Upper lobe of right lung (tissue), 1 donor: ENCODE measurements around the gene TMEM145. TPM values are rescaled to one million over a fixed set of nuclear protein-coding genes. Genes with fewer than 3 reads are reported as not detected.

Experiments used
- ATAC-seq: fragments of 200-7000 bp; cut with Tn5 transposase; one replicate; pipeline ENCODE4 v1.9.1; 2020; ENCODE audit warnings: mild to moderate bottlenecking, moderate library complexity
- DNase-seq: peaks from one replicate; pipeline ENCODE4 v3.0.0-alpha.2; 2020
- H3K27ac ChIP-seq: fragments of 200-600 bp; one replicate; pipeline ENCODE4 v1.8.0; 2022
- H3K27me3 ChIP-seq: fragments of 200-600 bp; one replicate; pipeline ENCODE4 v1.8.0; 2022; ENCODE audit warnings: mild to moderate bottlenecking
- H3K36me3 ChIP-seq: fragments of 200-600 bp; one replicate; pipeline ENCODE4 v1.8.0; 2022
- H3K4me1 ChIP-seq: fragments of 200-600 bp; one replicate; pipeline ENCODE4 v1.8.0; 2022
- H3K4me3 ChIP-seq: fragments of 200-600 bp; one replicate; pipeline ENCODE4 v1.8.0; 2022; ENCODE audit warnings: mild to moderate bottlenecking
- H3K9me3 ChIP-seq: fragments of 200-600 bp; one replicate; pipeline ENCODE4 v1.8.0; 2022
- CTCF ChIP-seq: fragments of 200-600 bp; IDR thresholded peaks from one replicate; pipeline ENCODE4 v1.8.0; 2022; ENCODE audit warnings: antibody characterized with exemption
- intact Hi-C: fragments of 100-400 bp; cut with DNase I; formaldehyde crosslinking; loops from one replicate; pipeline ENCODE4 v1.11.0; 2022
- total RNA-seq: library from RNA; stranded (reverse); fragmentation: NEBNext Ultra II Directional; extraction: Animal tissue kit (Norgen Biotek cat#: 25700); gene quantifications from one replicate; pipeline ENCODE4 v1.2.1, GENCODE V29; 2021
- donor health status: DM: no; HTN: yes; CAD: no; lungs with severe emphysema.

The TMEM145 gene
- total RNA-seq, 1 donor from 2014 or later, result 0.35 TPM

DNA sequence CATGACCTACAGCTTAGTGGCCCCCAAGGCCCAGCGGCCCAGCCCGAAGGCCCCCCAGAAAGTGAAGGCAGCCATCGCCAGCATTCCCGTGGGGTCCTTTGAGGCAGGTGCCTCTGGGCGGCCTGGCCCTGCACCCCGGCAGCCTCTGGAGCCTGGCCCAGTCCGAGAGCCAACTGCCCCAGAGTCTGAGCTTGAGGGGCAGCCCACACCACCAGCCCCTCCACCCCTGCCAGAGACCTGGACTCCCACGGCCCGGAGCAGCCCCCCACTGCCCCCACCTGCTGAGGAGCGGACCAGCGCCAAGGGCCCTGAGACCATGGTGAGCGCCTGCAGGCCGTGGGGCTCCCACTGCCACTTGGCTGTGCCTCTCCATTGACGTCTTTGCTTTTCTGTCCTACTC, 20.1 kb upstream of the TMEM145 start:
- H3K27ac ChIP-seq, result no peak overlapping the region
- H3K4me3 ChIP-seq, result no peak overlapping the region
- no peaks in the 10 kb centered on the region for H3K4me1 ChIP-seq
- no peaks in the 10 kb centered on the region for H3K27me3 ChIP-seq
- intact Hi-C loops, result no loop called here
- DNase-seq, result no peak
- no peak for TF ChIP-seq CTCF
- peaks cover 69% of the 10 kb centered on the region for H3K36me3 ChIP-seq
- no peaks in the 10 kb centered on the region for H3K9me3 ChIP-seq
- no peak for ATAC-seq

DNA sequence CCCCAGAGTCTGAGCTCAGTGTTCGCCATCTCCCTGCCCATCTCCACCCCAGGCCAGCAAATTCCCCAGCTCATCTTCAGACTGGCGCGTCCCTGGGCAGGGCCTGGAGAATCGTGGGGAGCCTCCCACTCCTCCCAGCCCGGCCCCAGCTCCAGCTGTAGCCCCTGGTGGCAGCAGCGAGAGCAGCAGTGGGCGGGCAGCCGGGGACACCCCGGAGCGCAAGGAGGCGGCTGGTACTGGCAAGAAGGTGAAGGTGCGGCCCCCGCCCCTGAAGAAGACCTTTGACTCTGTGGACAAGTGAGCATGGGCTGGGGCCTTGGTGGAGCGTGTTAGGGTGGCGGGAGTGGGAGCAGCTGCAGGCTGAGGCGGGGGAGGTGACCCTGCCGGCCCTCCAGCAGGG, 19.6 kb upstream of the TMEM145 start:
- H3K36me3 ChIP-seq, result peaks cover 63% of the 10 kb centered on the region
- no peak for DNase-seq
- H3K27me3 ChIP-seq, result no peaks in the 10 kb centered on the region
- TF ChIP-seq CTCF, result no peak
- intact Hi-C loops, result no loop called here
- no peaks in the 10 kb centered on the region for H3K4me1 ChIP-seq
- no peak overlapping the region for H3K4me3 ChIP-seq
- no peak overlapping the region for H3K27ac ChIP-seq
- no peak for ATAC-seq
- no peaks in the 10 kb centered on the region for H3K9me3 ChIP-seq

- Histone ChIP-seq H3K27me3 (no peaks in the 10 kb centered on the region), H3K27ac (no peak overlapping the region), H3K36me3 (peaks cover 59% of the 10 kb centered on the region), H3K9me3 (no peaks in the 10 kb centered on the region), H3K4me1 (no peaks in the 10 kb centered on the region), H3K4me3 (no peak overlapping the region)
- intact Hi-C loops, result no loop called here
- ATAC-seq (no peak), DNase-seq (no peak)
- TF ChIP-seq CTCF, result no peak
These were observed 19.2 kb upstream of the TMEM145 start for GRCh38 chr19:42293948-42294347.

DNA sequence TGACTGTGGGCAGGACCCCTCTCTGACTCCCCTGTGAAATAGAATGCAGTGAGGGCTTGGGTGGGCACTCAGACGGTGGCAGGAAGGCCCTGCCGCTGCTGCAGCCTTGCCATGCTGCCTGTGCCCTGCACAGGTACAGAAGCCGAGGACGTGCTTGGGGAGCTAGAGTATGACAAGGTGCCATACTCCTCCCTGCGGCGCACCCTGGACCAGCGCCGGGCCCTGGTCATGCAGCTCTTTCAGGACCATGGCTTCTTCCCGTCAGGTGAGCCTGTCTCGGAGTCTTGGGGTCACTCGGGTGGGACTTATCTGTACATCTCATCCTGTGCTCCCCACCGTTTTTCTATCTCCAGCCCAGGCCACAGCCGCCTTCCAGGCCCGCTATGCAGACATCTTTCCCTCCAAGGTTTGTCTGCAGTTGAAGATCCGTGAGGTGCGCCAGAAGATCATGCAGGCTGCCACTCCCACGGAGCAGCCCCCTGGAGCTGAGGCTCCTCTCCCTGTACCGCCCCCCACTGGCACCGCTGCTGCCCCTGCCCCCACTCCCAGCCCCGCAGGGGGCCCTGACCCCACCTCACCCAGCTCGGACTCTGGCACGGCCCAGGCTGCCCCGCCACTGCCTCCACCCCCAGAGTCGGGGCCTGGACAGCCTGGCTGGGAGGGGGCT, 18.5 kb upstream of the TMEM145 start:
- Histone ChIP-seq H3K4me3 (no peak overlapping the region), H3K9me3 (no peaks in the 10 kb centered on the region), H3K27ac (no peak overlapping the region), H3K36me3 (peaks cover 53% of the 10 kb centered on the region), H3K4me1 (no peaks in the 10 kb centered on the region), H3K27me3 (no peaks in the 10 kb centered on the region)
- no peak for ATAC-seq
- intact Hi-C loops, result no loop called here
- TF ChIP-seq CTCF, result no peak
- DNase-seq, result no peak

GRCh38 chr19:42295342-42295741, 17.8 kb upstream of the TMEM145 start:
- no peaks in the 10 kb centered on the region for H3K9me3 ChIP-seq
- TF ChIP-seq CTCF, result no peak
- no peak for DNase-seq
- H3K4me1 ChIP-seq, result no peaks in the 10 kb centered on the region
- no peak for ATAC-seq
- H3K27ac ChIP-seq, result no peak overlapping the region
- no peaks in the 10 kb centered on the region for H3K27me3 ChIP-seq
- peaks cover 45% of the 10 kb centered on the region for H3K36me3 ChIP-seq
- intact Hi-C loops, result no loop called here
- H3K4me3 ChIP-seq, result no peak overlapping the region
